ENCODE data around the gene SLC44A3.

The SLC44A3 gene

DNA sequence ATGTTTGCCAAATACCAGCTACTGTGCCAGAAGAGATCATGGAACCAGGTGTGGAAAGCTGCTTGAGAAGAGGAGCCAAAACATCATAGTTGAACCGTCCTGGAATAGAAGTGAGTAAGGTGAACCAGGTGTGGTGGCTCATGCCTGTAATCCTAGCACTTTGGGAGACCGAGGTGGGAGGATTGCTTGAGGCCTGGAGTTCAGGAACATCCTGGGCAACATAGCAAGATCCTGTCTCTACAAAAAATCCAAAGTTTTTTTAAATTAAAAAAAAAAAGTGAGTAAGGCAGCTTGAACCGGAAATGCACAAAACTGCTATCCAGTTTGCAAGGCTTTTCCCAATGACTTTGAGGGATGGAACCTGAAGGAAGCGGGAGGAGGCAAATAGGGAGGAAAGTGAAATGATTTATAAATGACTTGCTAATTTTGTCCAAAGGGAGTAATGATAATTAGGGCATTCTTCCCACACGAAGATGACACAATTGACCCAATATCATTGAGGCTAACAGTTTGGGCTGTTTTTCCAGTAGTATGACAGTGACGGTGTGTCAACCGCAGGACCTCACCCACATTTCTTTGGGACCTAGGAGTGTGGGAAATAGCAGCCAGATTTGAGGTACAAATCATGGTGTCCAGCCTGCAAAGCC lies 108.3 kb downstream of the SLC44A3 start:
- no peak for DNase-seq
- no peak for TF ChIP-seq EZH2phosphoT487 (IDR thresholded peaks at IDR 0.05; ENCODE audit: low read length)
- Histone ChIP-seq H3K4me3 (ENCODE audit: low read length) (no peak overlapping the region), H2AFZ (ENCODE audit: low read length) (no peak overlapping the region), H3F3A (ENCODE audit: insufficient read depth, low read length) (no peaks in the 10 kb centered on the region), H3K9me2 (replicated peaks; ENCODE audit: insufficient read depth, low read length) (no peaks in the 10 kb centered on the region), H3K27me3 (replicated peaks; ENCODE audit: insufficient read depth, low read length) (no peaks in the 10 kb centered on the region), H3K9ac (ENCODE audit: low read length) (no peak overlapping the region), H3K36me3 (replicated peaks; ENCODE audit: insufficient read depth, low read length) (no peaks in the 10 kb centered on the region), H3K4me2 (ENCODE audit: low read depth, low read length) (no peak overlapping the region), H3K4me1 (ENCODE audit: low read length) (no peaks in the 10 kb centered on the region), H4K20me1 (ENCODE audit: insufficient read depth, low read length) (no peaks in the 10 kb centered on the region), H3K79me2 (ENCODE audit: low read length) (no peaks in the 10 kb centered on the region), H3K9me3 (replicated peaks; ENCODE audit: insufficient read depth, low read length) (no peaks in the 10 kb centered on the region), H3K27ac (ENCODE audit: low read length) (no peak overlapping the region)

DNA sequence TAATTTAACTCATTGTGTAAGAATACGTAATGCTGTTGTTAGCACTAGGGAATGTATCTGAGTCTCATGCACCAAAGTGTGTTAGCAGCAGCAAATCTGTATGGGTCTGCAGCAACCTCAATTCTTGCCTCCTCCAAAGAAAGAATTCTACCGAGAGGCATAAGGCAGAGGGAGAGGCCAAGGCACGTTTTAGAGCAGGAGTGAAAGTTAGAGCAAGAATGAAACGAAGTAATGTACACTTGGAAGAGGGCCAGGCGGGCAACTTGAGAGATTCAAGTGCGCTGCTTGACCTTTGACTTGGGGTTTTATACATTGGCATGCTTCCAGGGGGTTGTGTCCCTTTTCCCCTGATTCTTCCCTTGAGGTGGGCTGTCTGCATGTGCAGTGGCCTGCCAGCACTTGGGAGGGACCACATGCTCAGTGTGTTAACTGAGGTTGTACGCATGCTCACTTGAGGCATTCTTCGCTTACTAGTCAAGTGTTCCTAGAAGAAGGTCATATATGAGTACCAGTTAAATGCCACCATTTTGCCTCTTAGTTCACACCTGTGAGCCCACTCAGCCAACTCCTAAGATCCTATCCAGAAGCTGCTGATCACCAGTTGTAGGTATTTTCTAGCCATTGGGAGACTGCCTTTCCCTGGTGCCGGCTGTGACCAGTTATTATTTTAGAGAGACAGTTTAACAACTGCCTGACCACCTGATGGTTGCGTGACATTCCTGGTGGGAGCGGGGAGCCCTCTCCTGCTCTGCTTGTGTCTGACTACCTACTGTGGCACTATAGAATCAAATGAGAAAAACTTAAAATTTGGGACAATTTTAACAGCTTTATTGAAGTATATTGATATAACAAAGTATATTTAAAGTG lies 109.4 kb downstream of the SLC44A3 start:
- Histone ChIP-seq H4K20me1 (ENCODE audit: insufficient read depth, low read length) (no peaks in the 10 kb centered on the region), H3K36me3 (replicated peaks; ENCODE audit: insufficient read depth, low read length) (no peaks in the 10 kb centered on the region), H3K9ac (ENCODE audit: low read length) (no peak overlapping the region), H3F3A (ENCODE audit: insufficient read depth, low read length) (no peaks in the 10 kb centered on the region), H3K9me3 (replicated peaks; ENCODE audit: insufficient read depth, low read length) (no peaks in the 10 kb centered on the region), H3K4me1 (ENCODE audit: low read length) (no peaks in the 10 kb centered on the region), H3K27ac (ENCODE audit: low read length) (no peak overlapping the region), H2AFZ (ENCODE audit: low read length) (no peak overlapping the region), H3K4me2 (ENCODE audit: low read depth, low read length) (no peak overlapping the region), H3K9me2 (replicated peaks; ENCODE audit: insufficient read depth, low read length) (no peaks in the 10 kb centered on the region), H3K79me2 (ENCODE audit: low read length) (no peaks in the 10 kb centered on the region), H3K27me3 (replicated peaks; ENCODE audit: insufficient read depth, low read length) (no peaks in the 10 kb centered on the region), H3K4me3 (ENCODE audit: low read length) (no peak overlapping the region)
- TF ChIP-seq, protein P1, sequence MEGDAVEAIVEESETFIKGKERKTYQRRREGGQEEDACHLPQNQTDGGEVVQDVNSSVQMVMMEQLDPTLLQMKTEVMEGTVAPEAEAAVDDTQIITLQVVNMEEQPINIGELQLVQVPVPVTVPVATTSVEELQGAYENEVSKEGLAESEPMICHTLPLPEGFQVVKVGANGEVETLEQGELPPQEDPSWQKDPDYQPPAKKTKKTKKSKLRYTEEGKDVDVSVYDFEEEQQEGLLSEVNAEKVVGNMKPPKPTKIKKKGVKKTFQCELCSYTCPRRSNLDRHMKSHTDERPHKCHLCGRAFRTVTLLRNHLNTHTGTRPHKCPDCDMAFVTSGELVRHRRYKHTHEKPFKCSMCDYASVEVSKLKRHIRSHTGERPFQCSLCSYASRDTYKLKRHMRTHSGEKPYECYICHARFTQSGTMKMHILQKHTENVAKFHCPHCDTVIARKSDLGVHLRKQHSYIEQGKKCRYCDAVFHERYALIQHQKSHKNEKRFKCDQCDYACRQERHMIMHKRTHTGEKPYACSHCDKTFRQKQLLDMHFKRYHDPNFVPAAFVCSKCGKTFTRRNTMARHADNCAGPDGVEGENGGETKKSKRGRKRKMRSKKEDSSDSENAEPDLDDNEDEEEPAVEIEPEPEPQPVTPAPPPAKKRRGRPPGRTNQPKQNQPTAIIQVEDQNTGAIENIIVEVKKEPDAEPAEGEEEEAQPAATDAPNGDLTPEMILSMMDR (IDR thresholded peaks at IDR 0.05; ENCODE audit: low read length), result no peak
- TF ChIP-seq EZH2phosphoT487 (IDR thresholded peaks at IDR 0.05; ENCODE audit: low read length), result no peak
- no peak for TF ChIP-seq EZH2 (optimal IDR thresholded peaks at IDR 0.05; ENCODE audit: low read depth, low read length)
- no peak for DNase-seq

DNA sequence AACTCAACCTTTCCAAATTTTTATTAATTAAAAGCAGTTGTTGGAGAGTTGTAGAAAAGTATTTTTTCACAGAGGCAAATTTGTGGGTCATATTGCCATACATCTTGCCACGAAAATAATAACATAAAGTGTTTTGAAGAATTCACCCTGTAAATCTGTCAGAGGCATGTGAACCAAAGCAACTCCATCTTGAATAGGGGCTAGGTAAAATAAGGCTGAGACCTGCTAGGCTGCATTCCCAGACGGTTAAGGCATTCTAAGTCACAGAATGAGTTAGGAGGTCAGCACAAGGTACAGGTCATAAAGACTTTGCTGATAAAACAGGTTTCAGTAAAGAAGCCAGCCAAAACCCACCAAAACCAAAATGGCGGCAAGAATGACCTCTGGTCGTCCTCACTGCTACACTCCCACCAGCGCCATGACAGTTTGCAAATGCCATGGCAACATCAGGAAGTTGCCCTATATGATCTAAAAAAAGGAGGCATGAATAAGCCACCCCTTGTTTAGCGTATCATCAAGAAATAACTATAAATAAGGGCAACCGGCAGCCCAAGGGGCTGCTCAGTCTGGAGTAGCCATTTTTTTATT lies 111.2 kb downstream of the SLC44A3 start:
- no peaks in the 10 kb centered on the region for H3K9me3 ChIP-seq (replicated peaks; ENCODE audit: insufficient read depth, low read length)
- H3K9ac ChIP-seq (ENCODE audit: low read length), result no peak overlapping the region
- no peaks in the 10 kb centered on the region for H3K27me3 ChIP-seq (replicated peaks; ENCODE audit: insufficient read depth, low read length)
- H3K4me2 ChIP-seq (ENCODE audit: low read depth, low read length), result no peak overlapping the region
- no peak overlapping the region for H2AFZ ChIP-seq (ENCODE audit: low read length)
- H3K27ac ChIP-seq (ENCODE audit: low read length), result no peak overlapping the region
- no peaks in the 10 kb centered on the region for H3K4me1 ChIP-seq (ENCODE audit: low read length)
- no peak overlapping the region for H3K4me3 ChIP-seq (ENCODE audit: low read length)
- no peaks in the 10 kb centered on the region for H4K20me1 ChIP-seq (ENCODE audit: insufficient read depth, low read length)
- no peaks in the 10 kb centered on the region for H3F3A ChIP-seq (ENCODE audit: insufficient read depth, low read length)
- H3K9me2 ChIP-seq (replicated peaks; ENCODE audit: insufficient read depth, low read length), result no peaks in the 10 kb centered on the region
- DNase-seq, result no peak
- no peaks in the 10 kb centered on the region for H3K36me3 ChIP-seq (replicated peaks; ENCODE audit: insufficient read depth, low read length)
- no peaks in the 10 kb centered on the region for H3K79me2 ChIP-seq (ENCODE audit: low read length)
- no peak for TF ChIP-seq EZH2 (optimal IDR thresholded peaks at IDR 0.05; ENCODE audit: low read depth, low read length)
- TF ChIP-seq EZH2phosphoT487 (IDR thresholded peaks at IDR 0.05; ENCODE audit: low read length), result no peak
- TF ChIP-seq, protein P1 (IDR thresholded peaks at IDR 0.05; ENCODE audit: low read length), result no peak
